TTC549 (cell line): ENCODE results near the gene MARCHF10.
"Not testable (repeated sequence)": the region's sequence is repeated elsewhere in the genome, so short reads cannot be mapped to it uniquely, and the experiment has no call there.

Source experiments
- FAIRE-seq: peaks from 2 replicates; lab custom pipeline; 2012; peaks lifted over from hg19 to GRCh38; lab: Jason Lieb, UNC

Gene MARCHF10

GRCh38 chr17:62717889-62718288 is 90.2 kb downstream of the MARCHF10 start:
- FAIRE-seq, result no peak

DNA sequence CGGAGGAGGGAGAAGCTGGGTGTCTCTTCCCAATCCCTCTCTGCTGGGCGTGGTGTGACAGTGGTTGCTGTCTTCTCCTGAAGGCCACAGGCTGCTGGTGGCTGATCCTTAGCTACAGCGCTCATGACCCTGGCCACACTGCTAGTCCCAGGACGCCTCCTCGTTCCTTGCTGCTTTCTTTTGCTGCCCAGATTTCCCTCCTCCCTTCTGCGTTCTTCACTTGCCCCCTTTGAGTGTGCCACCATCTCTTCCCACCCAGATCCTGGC is 90.6 kb downstream of the MARCHF10 start:
- no peak for FAIRE-seq

DNA sequence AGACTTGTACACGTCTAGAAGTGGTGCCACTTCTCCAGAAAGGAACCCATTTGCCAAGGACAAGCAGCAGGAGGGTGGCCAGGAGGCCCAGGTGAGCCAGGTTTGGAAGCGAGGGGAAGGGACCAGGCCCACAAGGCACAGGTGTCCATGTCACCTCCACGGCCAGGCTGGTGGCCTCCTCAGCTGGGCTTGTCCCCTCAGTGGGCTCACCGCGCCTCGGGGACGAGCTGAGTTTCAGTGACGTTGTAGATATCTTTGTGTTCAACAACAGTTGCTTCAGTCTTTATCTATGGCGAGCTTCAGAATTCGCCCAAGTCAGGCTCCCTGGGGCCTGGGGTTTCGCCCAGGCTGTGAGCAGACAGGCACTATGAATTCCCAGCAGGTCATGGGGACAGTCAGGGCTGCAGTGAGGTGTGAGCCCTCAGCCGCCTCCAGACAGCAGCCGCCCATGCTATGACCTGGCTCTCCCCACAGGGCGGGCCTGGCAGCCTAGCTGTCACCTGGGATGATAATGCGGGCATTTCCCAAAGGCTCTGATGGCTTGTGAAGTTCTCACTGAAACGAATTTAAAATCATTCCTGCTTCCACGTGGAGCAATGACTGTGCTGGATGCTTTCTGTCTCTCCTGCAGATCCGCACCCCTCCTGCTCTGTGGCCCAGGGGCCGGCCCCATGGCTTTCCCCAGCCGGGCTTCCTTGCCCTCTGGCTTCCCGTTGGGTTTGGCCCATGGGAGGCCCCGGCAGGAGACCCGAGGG is 91.1 kb downstream of the MARCHF10 start:
- FAIRE-seq, result no peak

GRCh38 chr17:62715882-62716390 is 92.2 kb downstream of the MARCHF10 start:
- FAIRE-seq, result no peak

DNA sequence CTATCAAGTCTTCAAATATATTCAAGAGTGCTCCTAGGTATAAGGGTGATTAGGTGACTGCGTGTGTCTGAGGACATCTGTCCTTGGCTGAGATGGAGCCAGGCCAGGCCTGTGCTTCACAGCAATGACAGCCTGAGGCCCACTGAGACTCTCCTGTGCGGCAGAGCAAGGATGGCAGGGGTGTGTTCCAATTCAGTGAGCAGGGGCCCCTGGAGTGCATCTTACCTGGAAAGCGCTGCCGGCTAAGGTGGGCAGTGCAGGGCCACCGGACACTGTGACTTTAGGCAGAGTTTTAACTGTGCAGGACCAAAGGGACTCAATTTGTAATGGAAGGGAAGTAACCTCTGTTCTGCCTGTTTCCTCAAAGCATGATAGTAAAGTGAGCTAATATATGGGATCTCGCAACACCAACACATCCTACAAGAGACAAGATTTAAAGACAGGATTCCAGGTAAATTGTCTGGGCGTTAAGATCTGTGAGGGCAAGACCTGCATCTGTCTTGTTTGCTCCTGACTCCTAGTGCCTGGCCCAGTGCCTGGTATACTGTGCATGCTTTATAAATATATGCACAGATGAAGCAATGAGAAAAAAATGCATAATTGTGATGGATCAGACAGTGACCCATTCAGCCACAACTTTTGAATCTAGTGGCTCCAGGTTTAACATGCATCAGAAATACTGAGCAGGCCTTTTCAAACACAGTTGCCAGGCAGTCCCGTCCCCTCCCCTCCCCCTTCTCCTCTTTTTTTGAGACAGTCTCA is 93.9 kb downstream of the MARCHF10 start:
- no peak for FAIRE-seq

DNA sequence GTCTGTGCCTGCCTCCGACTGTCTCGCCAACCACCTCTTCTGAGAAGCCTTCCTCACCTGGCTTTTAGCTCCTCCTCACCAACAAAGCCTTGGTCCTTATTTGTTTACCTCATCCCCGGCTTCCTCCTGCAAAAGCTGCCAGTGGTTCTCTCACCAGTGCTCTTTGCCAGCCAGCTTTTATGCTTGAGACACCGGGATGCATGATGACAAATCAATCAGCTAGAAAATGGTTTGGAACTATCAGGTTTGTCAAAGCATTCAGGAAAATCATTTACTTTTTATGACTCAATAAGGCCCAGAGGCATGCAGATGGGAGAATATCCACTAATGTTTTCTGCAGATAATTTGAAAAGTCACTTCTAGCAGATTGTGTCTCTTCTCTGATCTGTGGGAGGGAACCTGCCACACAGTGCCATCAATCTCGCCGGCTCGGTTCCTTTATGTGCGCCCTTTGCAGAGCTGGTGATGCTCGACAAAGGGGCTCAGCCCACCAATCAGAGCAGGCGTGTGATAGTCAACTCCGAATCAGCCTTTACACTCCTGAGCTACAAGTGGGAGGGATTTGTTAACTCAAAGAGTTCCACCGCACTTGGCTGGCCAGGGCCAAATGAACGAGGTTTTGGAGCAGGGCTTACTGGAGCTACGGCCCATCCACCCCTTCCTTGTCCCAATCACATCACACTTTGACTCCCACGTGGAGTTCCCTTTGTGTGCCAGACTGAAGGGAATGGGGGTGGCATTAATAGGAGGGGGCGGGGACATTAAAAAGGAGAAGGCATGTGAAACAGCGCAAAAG is 94.8 kb downstream of the MARCHF10 start:
- no peak for FAIRE-seq

- FAIRE-seq, result no peak
Measured at GRCh38 chr17:62712171-62712581, 95.9 kb downstream of the MARCHF10 start.

GRCh38 chr17:62708587-62708986 is 99.5 kb downstream of the MARCHF10 start:
- no peak for FAIRE-seq

DNA sequence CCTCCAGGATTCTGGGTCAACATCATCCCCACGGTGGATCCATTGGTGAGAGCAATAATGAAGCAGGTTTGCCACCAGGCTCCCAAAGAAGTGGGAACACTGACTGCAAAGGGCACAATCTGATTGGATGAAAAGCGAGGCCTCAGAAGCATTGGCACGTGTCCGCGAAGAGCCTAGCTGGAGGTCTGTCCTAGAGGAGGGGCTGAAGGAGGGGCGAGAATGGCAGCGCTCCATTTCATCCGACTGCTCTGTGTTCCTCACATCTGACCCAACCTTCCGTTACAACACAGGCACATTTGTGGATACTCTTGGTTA is 100.7 kb downstream of the MARCHF10 start:
- no peak for FAIRE-seq

GRCh38 chr17:62706598-62707424 is 101.3 kb downstream of the MARCHF10 start:
- FAIRE-seq, result no peak

GRCh38 chr17:62705778-62706597 is 102.1 kb downstream of the MARCHF10 start:
- no peak for FAIRE-seq

DNA sequence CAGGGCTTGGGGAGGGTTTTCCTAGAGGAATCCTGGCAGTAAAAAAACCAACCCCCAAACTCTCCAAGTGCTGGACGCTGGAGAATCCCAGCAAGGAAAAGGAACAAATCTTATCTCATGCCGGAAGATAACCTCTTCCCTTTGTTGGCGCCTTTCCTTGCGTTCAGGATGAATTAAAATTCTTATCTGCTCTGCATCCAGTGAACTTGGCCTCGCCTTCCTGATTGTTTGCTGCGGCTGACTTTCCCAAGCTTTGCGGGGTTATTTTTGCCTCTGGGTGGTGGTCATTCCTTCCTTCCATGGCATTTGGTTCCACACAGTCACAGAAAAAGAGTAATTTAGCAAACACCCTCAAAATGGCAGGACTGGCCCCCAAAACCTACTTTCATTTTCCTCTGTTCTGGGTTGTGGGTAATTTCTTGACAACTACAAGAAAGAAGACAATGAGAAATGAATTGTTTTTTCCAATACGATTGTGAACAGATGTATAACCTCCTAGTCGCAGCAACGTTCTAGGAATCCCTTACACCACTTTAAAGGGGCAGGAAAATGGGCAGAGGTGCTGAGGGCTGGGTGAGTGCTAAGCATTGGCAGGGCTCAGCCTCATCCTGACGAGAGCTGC is 102.8 kb downstream of the MARCHF10 start:
- no peak for FAIRE-seq

GRCh38 chr17:62704381-62704971 is 103.6 kb downstream of the MARCHF10 start:
- FAIRE-seq, result no peak

DNA sequence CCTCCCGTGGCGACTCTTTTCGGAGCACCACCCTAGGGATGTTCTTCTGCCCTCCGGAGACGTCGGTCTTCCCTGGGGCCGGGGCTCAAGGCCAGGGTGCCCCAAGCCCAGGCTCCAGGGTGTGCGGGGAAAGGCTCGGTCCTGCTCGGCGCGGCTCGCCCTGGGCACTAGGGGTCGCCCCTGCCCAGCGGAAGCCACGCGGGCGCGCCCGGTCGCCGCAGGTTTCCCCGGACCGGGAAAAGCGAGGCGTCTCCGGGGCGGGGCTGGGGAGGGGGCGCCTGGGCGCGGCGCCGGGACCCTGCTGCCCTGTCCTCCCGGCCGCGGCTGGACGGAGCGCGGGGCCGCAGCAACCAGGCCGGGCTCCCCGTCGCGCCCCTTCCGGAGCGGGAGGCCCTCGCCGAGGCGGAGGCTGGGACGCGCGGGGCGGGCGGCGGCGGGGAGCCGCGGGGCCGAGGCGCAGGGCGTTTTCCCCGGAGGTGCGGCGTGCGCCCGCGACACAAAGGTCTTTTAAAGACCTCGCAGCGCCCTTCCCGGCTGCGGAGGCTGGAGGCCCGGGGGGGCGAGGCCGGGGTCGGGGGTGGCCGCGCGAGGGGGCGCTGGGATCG is 104.2 kb downstream of the MARCHF10 start:
- FAIRE-seq, result no peak

DNA sequence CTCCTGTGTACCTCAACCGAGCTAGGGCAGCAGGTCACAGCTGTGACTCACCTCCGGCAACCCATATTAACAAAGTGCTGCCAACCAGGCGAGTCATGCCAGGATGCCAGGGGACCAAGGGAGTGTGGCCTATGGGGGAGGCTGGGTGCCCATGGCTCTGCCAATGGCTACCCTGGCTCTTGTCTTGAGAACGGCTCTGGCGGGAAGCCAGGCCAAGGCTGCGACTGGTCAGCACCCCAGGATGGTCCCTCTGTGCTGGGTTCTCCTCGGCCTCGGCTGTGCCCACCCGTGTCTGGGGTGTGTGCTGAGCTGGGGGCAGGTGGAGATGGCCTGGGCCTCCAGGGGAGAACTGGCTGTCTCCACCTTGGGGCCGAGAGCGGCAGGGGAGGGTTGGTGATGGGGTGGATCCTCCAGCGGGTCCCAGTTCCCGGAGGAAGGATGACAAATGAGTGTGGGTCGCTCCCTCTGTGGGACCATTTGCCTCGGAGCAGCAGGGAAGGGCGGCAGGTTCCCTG is 104.8 kb downstream of the MARCHF10 start:
- FAIRE-seq, result no peak

DNA sequence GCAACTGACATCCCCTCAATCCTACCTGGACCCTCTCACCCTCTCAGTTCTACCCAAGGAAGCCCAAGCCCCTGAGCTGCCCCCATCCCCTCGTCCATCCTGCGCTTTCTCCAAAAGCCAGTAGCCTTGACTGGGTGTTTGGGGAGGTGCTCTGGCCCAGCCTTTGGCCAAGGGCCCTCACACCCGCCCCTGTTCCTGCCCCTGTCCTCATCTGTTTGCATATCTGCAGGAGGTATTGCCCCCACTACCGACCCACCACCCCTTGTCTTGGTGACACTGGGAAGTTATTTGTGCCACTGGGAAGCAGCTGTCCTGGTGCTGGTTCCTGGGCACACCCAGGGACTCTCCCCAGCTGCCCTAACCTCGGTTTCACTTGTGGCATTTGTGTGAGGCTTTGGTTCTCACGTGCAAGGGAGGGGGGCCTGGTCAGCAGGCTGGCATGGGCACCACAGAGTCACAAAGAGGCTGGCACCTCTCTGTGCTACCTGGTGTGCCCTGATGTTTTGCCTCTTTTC is 105.3 kb downstream of the MARCHF10 start:
- FAIRE-seq, result no peak

DNA sequence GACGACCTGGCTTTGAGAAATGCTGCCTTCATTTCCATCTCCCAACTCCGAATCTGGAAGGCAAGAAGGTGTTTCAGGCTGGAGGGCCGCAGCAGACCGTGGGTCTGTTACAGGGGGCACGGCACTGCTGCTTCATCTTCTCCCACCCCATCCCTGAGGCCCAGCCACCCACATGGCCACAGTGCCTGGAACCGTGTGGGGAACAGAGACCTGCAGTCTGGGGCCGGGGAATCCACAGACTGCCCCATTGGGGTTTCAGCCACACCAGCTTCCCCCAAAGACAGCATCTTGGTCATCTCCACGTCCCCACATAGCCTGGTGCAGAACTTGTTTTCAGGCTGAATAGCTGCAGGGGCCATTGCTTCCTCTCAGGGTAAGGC is 106.4 kb downstream of the MARCHF10 start:
- FAIRE-seq, result no peak

DNA sequence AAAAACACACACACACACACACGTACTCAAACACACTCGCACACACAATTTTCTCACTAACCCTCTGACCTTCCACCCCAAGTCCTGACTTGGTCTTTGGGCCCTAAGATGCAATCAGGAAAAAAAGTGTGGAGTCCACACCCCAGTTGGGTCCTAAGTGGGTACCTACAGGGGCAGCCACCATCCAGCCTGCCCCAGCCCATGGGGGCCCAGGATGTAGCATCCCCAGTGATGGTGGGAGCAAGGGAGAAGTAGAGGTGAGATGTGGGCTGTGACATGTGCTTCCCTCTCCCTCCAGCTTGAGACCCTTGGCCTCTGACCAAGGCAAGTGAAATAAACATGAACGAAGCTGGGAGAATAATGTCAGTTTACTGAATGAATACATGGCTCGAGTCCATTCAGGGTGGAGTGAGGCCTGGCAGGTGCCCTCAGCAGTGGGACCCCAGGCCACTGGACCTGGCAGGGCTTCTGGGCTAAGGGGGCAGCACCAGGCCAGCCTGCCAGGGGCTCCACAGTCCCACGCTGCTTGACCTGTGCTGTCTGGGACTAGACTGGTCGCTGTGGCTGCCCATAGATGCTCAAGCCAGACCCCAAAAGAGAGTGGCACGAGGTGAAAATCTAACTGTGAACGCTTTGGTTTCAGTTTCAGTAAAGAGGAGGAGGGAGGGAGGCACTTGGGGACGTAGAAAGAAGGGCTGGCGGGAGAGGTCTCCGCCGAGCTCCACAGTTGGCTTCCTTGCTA is 107.0 kb downstream of the MARCHF10 start:
- no peak for FAIRE-seq

- not testable (repeated sequence) for FAIRE-seq
Measured at GRCh38 chr17:62698459-62698858, 109.7 kb downstream of the MARCHF10 start.
